ENCODE measurements around the gene STARD9. TPM values are rescaled to one million over a fixed set of nuclear protein-coding genes. Genes with fewer than 3 reads are reported as not detected.

Gene STARD9
- total RNA-seq, 1 experiment from 2014 or later = 0.86 TPM

- H3K36me3 ChIP-seq (ENCODE audit: control insufficient read depth, insufficient read depth, low read length) = peaks cover 2% of the 10 kb centered on the region
- H3K4me1 ChIP-seq = no peaks in the 10 kb centered on the region
- no peak overlapping the region for H3K27ac Mint-ChIP-seq (ENCODE audit: unreplicated experiment)
- H3K27me3 ChIP-seq (replicated peaks; ENCODE audit: control insufficient read depth, insufficient read depth, low read length) = no peaks in the 10 kb centered on the region
- H3K36me3 Mint-ChIP-seq (ENCODE audit: insufficient read depth, unreplicated experiment) = peaks cover 46% of the 10 kb centered on the region
- ChIA-PET POLR2A (no interaction called here), CTCF (no interaction called here)
- no peaks in the 10 kb centered on the region for H3K9me3 ChIP-seq
- H3K4me3 ChIP-seq (ENCODE audit: low read depth, low read length) = no peak overlapping the region
- H3K27me3 Mint-ChIP-seq (ENCODE audit: insufficient read depth, unreplicated experiment) = no peaks in the 10 kb centered on the region
- no TSS peak for BruUV-seq (replicated peaks)
- intact Hi-C loops (cut with micrococcal nuclease; ENCODE audit: unreplicated experiment) = no loop called here
- DNase-seq = no peak
- no peak for TF ChIP-seq CTCF (IDR thresholded peaks at IDR 0.05; ENCODE audit: insufficient read depth in 1 of 2, low read depth in 1 of 2, low read length in 1 of 2, severe bottlenecking in 1 of 2, unreplicated experiment in 1 of 2)
- H3K9me3 Mint-ChIP-seq (ENCODE audit: unreplicated experiment) = no peaks in the 10 kb centered on the region
- peaks cover under 1% of the 10 kb centered on the region for H3K4me1 Mint-ChIP-seq (ENCODE audit: low read depth, unreplicated experiment)
- H3K4me3 Mint-ChIP-seq (ENCODE audit: unreplicated experiment) = no peak overlapping the region
Observed at GRCh38 chr15:42725331-42725903, 150.0 kb downstream of the STARD9 start.

GRCh38 chr15:42726114-42726513 is 150.7 kb downstream of the STARD9 start:
- no peak overlapping the region for H3K4me3 ChIP-seq (ENCODE audit: low read depth, low read length)
- no TSS peak for BruUV-seq (replicated peaks)
- intact Hi-C loops (cut with micrococcal nuclease; ENCODE audit: unreplicated experiment) = no loop called here
- no peaks in the 10 kb centered on the region for H3K9me3 ChIP-seq
- H3K36me3 Mint-ChIP-seq (ENCODE audit: insufficient read depth, unreplicated experiment) = peaks cover 45% of the 10 kb centered on the region
- peaks cover 4% of the 10 kb centered on the region for H3K36me3 ChIP-seq (ENCODE audit: control insufficient read depth, insufficient read depth, low read length)
- TF ChIP-seq CTCF (IDR thresholded peaks at IDR 0.05; ENCODE audit: insufficient read depth in 1 of 2, low read depth in 1 of 2, low read length in 1 of 2, severe bottlenecking in 1 of 2, unreplicated experiment in 1 of 2) = no peak
- no peaks in the 10 kb centered on the region for H3K27me3 Mint-ChIP-seq (ENCODE audit: insufficient read depth, unreplicated experiment)
- H3K27me3 ChIP-seq (replicated peaks; ENCODE audit: control insufficient read depth, insufficient read depth, low read length) = no peaks in the 10 kb centered on the region
- no peaks in the 10 kb centered on the region for H3K4me1 Mint-ChIP-seq (ENCODE audit: low read depth, unreplicated experiment)
- no peak for DNase-seq
- no peak overlapping the region for H3K4me3 Mint-ChIP-seq (ENCODE audit: unreplicated experiment)
- H3K4me1 ChIP-seq = no peaks in the 10 kb centered on the region
- CTCF ChIA-PET = no interaction called here
- H3K27ac Mint-ChIP-seq (ENCODE audit: unreplicated experiment) = no peak overlapping the region
- POLR2A ChIA-PET = no interaction called here
- H3K9me3 Mint-ChIP-seq (ENCODE audit: unreplicated experiment) = no peaks in the 10 kb centered on the region

- intact Hi-C loops (cut with micrococcal nuclease; ENCODE audit: unreplicated experiment) = no loop called here
Observed at GRCh38 chr15:42727750-42728381, 152.5 kb downstream of the STARD9 start.

More at GRCh38 chr15:42727750-42728381, 152.5 kb downstream of the STARD9 start:
- Histone ChIP-seq H3K4me1 (no peaks in the 10 kb centered on the region), H3K9me3 (no peaks in the 10 kb centered on the region), H3K4me3 (ENCODE audit: low read depth, low read length) (no peak overlapping the region), H3K27me3 (replicated peaks; ENCODE audit: control insufficient read depth, insufficient read depth, low read length) (no peaks in the 10 kb centered on the region), H3K36me3 (ENCODE audit: control insufficient read depth, insufficient read depth, low read length) (peaks cover 4% of the 10 kb centered on the region)
- DNase-seq = no peak
- H3K9me3 Mint-ChIP-seq (ENCODE audit: unreplicated experiment) = no peaks in the 10 kb centered on the region
- no peak overlapping the region for H3K27ac Mint-ChIP-seq (ENCODE audit: unreplicated experiment)
- no peak for TF ChIP-seq CTCF (IDR thresholded peaks at IDR 0.05; ENCODE audit: insufficient read depth in 1 of 2, low read depth in 1 of 2, low read length in 1 of 2, severe bottlenecking in 1 of 2, unreplicated experiment in 1 of 2)
- no TSS peak for BruUV-seq (replicated peaks)
- no peaks in the 10 kb centered on the region for H3K27me3 Mint-ChIP-seq (ENCODE audit: insufficient read depth, unreplicated experiment)
- H3K4me1 Mint-ChIP-seq (ENCODE audit: low read depth, unreplicated experiment) = no peaks in the 10 kb centered on the region
- ChIA-PET CTCF (no interaction called here), POLR2A (no interaction called here)
- no peak overlapping the region for H3K4me3 Mint-ChIP-seq (ENCODE audit: unreplicated experiment)
- peaks cover 55% of the 10 kb centered on the region for H3K36me3 Mint-ChIP-seq (ENCODE audit: insufficient read depth, unreplicated experiment)
